ENCODE results near the gene LENEP.

The LENEP gene

GRCh38 chr1:154999571-155000410, 6.4 kb downstream of the LENEP start:
- DNase-seq: peak; percentile 65

DNA sequence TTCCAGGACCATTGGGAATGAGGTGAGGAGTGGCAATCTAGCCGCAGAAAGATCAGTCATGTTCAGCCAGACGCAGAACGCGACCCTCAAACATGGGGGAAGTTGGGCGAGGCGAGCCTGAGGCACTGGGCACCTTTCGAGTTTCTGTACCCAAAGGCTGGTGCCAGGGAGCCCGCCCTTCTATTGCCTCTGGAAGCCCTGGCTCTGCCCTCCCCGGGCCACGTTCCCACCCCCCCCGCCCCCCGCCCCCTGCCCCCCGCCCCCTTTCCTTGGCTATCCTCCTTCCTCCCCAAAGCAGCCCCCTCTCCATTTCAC, 7.0 kb downstream of the LENEP start:
- no peak for DNase-seq

DNA sequence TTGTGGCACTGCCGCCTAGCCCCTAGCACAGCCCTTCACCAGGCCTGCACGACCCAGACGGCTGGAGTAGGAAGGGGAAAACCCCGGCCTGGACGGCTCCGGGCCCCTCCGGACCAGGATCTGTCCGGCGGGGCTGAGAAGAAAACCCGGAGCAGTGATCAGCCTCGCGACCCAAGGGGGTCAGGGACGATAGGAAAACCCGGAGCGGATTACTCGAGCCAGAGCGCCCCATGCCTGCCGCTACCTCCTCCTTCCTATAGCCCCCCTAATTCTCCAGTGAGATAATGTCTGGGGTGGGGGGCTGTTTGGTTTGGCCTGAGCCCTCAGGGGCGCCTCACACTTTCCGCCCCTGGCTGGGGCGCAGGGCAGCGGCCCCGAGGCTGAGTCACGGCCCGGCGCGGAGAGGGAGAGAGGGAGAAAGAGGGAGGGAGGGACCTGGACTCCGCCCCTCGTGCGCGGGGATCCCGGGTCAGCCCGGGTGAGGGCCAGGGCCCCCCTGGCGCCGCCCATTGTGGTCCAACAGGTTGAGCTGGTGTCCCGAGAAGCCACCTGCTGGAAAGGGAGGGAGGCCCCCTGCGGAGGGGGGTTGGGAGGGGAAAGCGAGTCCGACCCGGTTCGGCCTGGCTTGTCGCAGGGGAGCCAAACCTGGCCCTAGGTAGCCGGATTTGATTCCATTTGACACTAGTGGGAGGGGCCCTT, 7.5 kb downstream of the LENEP start:
- DNase-seq: peak; percentile 91

DNA sequence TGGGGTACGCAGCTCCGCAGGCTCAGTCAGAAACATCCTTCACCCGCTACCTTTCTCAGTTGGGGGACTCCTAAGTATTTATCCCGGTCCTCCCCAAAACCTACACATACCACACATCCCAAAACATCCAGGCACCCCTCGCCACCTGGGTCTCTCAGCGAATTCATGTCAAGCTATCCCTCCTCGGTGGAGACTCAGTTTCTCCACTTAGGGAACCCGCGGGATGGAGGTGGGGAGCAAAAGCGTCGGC, 8.0 kb downstream of the LENEP start:
- DNase-seq: no peak

DNA sequence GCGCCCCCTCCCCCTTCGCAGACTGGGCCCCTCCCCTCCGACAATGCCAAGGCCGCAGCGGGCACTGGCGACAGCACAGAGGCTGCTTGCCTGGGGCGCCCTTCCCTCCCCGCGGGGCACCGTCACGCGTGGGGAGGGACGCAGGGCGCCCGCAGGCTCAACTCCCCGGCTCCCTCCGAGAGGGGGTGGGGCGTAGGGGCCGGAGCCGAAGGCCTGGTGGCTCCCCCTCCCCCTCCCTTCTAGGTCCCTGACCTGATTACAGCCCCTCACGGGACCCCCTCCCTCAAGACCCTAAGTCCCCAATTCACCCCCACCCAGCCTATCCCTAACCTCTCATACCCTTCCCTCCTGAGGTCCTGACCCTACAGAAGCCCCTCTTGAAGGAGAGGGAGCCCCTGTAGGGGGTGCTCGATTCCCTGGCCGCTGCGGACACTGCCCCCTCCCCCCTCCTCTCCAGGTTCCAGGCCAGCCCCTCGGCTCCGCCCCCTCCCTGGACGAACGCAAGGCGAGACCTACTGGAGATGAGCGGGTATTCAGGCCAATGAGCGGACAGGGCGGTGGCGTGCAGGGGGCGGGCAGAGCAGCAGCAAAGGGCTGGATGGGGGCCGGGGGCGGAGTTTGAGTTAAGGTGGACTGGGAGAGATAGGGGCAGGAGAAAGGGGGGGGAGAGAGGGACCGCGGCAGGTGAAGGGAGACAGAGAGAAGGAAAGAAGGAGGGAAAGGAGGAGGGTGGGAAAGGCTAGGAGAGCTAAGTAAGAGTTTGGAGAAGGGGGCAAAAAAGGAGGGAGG, 8.5 kb downstream of the LENEP start:
- peak; percentile 100 for DNase-seq

DNA sequence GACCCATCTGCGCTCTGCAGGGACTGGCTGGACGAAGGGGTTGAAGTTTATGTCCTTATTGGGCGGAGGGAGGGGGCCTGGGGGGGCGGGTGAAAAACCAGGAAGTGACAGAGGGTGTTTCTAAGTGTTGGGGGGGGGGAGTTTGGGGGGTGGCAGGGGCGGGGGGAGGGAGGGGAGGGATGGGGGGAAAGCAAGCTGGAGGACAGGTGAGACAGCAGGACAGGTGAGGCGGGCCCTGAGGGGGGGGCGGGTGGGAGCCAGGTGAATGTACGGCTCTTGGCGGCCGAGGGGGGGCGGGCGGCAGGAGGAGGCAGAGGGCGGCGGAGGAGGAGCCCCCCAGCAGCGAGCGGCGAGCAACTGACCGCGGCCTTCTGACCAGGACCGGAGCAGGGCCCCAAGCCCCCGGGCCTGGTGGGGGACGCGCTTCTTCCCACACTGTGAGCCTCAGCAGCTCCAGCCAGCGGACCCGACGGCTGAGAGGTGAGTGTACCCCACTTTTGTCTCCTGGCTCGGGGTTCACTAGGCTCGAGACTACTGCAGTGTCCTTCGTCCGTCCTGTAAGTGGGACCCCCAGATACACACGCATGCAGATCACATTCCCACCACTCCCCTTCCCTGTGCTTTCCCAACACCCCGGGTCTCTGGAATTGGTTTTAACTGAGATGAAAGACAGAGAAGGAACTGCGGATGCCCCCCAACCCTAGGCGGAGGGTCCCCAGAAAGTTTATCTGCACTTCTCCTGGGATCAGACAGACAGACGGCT, 9.3 kb downstream of the LENEP start, which contains the start of gene ZBTB7B:
Gene ZBTB7B, plus strand, starts transcription at position 339 of the 763 bp plus-strand sequence. CDS start 11,859 bp downstream, outside the sequence.
- DNase-seq: no peak

DNA sequence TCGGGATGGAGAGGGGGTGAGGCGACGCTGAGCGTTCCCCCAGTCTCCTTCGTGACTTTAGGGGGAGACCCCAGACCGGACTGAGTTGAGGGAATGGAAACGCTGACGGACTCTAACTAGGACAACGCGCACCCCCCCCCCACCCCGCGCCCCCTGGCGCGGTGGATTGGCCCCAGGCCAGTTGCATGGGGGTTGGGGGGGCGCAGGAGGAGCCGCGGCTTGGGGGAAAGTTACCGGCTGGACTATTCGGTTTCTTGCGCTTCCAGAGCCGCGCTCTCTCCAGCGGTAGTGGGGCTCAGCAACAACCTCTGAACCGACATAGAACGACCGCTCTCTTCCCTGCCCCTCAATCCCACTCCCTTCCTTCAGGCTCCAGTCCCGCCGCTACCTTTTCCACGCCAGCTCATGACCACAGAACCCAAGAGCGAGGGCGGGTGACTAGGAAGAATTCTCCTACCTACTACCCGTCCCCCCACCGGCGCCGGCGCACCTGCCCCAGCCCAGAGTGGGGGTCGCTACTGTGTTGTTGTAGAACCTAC, 9.9 kb downstream of the LENEP start:
- DNase-seq: no peak

GRCh38 chr1:155003766-155004351, 10.5 kb downstream of the LENEP start:
- DNase-seq: no peak

- DNase-seq: no peak
These were observed 11.1 kb downstream of the LENEP start for GRCh38 chr1:155004352-155005075.

DNA sequence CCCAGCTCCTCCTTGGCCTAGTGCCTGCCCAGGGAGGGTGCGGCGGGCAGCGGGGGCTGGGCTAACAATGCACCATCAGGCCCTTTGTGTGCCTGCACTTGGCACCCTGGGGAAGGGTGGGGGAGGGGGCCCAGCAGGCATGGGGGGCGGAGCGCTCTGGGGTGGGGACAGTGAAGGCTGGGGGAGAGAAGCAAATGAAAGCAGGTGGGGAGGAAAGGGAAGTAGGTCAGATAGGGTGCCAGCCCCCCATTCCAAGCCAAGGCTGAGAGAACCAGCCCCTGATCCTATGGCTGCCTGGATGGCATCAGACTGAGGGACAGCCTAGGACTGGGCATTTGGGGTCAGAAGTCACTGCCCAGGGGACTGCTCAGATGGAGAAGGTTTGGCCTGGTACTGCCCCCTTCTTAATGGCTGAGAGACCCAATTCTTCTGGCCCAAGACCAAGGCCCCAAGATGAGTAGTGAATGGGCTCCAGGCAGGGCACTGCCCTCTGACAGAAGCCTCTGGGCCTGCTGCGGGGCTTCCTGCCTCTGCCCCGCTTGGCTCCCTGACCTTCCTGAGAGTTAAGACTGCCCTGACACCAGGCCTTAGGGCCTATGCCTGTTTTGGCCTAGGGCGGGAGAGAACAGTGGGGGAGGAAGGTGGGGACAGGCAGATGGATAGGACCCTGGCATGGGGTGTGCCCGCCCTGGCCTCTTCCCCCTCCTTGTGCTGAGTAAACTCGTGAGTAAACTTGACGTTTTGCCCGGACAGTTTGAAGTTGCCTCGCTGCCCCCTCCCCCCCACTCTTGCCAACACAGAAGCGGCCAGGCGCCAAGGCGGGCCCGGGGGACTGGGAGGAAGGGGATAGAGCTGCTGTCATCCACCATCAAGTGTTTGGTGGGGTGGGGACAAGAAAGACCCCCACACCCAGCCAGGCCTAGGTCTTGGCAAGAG, 12.0 kb downstream of the LENEP start:
- DNase-seq: no peak

DNA sequence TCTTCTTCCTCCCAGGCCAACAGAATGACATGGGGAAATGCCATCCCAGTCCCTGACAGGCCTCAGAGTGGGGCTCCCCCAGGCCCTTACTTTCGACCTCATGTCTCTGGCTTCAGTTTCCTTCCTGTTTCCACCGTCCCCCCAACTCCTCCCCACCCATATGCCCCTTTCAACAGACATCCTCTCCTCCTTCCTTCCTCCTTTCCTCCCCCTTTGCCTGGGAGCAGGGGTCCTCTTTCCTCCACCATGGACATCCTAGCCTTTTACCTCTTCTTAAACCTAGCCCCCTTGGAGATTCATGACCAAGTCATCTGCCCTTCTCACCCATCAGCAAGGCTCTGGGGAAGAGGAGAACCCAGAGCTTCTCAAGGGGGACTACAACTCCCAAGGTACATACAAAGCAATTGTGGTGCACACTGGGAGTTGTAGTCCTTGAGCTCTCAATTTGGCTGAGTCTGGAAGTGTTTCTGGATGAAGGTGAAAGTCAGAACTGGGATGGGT, 13.3 kb downstream of the LENEP start:
- peak; percentile 81 for DNase-seq

- DNase-seq: no peak
These were observed 14.0 kb downstream of the LENEP start for GRCh38 chr1:155007251-155007828.

- peak; percentile 90 for DNase-seq
These were observed 14.9 kb downstream of the LENEP start for GRCh38 chr1:155008015-155008941.

- DNase-seq: no peak
These were observed 15.9 kb downstream of the LENEP start for GRCh38 chr1:155009221-155009711.

DNA sequence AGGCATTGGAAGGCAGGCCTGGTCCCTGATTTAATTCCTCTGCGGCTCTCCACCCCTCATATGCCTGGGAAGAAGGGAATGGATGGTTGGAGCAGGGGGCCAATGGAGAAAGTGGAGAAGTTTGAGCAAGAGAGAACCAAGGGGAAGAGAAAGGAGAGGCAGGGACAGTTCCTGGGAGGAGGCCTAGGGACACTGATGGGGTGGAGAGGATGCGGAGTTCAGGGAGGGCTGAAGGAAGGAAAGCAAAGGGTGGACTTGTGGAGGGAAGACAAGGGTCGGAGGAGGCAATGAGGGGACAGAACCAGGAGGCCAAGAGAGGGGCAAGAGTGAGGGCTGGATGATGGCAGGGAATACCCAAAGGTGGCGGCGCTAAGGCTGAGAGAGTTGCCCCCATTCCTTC, 16.4 kb downstream of the LENEP start:
- DNase-seq: no peak

DNA sequence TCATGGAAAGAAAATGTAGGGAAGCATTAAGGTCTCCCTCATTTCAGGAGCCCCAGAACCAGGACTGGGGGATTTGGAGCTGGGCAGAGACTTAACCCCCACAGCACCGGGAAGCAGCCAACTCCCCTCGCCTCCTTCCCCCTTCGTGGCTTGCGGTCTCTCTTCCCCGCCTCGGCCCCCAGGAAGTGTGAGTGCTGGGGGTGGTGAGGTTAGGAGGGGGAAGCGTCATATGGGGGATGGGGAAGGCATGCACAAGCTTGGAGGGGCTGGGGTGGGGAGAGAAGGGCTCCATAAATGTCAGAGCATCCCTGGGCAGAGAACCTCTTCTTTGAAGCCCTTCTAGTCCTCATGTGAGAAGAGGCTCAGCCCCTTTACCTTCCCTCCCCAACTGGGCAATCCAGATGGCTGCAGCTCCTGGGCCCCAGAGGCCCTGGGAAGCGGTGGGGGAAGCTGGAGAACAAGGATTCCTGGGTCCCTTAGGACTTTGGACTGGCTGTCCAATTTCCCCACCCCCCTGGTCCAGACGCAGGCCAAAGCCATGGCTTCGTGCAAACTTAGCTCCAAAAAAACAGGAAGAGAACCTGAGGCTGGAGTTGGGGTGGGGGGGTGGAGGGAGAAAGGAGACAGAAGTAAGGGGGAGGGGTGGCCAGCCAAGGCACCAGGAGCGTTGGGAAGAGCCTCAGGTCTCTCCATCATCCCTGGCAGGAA, 17.0 kb downstream of the LENEP start:
- DNase-seq: peak; percentile 74

DNA sequence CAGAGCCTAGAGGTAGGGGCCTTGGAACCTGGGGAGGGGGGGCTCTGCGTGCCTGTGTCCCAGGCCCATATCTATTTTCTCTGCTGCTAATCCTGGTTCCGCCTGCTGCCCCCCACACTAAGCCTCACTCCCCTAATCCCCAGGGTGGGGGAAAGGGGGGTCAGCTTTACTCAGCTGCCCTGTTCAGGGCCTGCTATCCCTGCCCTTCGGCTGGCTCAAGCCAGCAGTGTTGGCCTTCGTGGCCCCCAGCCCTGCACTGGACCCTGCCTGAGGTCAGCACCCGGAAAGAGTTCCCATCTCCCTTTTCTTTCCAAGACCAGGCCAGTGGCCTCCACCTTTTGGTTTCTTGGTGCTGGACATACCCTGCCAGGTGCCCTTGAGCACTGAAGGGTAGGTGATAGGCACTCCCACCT, 17.6 kb downstream of the LENEP start:
- DNase-seq: no peak
